ENCODE measurements around the gene CREB3L1.

CREB3L1 gene

DNA sequence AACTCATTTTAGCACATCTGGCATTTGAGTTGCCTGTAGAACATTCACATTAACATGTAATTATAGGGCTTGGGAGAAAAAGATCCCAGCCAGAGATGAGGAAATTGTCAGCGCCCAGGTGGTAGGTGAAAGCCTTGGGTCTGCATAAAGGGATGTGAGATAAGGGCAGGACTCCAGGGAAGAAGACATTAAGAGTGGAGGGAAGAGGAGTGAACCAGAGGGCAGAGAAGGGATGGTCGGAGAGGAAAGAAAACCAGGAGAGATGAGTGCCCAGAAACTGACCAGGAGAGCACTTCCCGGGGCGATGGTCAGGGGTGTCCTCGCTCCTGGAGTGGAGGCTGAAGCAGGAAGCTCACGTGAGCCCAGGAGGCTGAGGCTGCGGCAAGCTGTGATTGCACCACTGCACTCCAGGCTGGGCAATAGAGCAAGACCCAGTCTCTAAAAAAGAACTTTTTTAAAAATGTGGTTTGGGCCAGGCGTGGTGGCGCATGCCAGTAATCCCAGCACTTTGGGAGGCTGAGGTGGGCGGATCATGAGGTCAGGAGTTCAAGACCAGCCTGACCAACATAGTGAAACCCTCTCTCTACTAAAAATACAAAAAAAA lies 49.5 kb downstream of the CREB3L1 start:
- DNase-seq (ENCODE audit: low read depth, low spot score), result no peak

DNA sequence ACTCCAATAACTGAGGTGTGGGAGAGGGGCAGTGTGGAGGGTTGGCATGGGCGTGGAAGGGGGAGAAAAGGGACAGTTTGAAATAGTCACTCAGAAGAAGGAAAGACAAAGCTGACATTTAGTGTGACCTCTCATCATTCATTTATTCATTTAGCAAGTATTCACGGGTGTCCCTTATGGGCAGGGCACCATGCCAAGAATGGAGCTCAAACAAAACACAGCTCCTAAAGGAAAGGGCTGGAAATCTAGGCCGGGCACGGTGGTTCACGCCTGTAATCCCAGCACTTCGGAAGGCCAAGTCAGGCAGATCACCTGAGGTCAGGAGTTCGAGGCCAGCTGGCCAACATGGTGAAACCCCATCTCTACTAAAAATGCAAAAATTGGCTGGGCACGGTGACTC lies 50.4 kb downstream of the CREB3L1 start:
- no peak for DNase-seq (ENCODE audit: low read depth, low spot score)

DNA sequence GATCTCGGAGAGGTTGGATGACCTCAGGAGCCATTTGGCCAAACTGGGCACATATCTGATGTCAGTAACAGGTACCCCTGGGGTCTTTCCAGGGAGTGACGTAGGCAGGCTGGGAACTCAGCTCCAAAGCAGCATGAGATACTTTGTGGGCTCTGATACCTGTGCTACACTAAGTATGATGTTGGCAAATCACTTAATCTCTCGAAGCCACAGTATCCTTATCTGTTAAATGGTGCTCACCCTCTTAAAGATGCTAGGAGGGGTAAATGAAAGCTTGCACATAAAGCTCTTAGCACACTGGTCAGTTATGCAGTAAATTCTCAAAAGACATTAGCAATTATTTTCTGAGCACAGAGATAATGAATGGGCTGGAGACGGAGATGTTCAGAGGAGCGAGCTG lies 52.7 kb downstream of the CREB3L1 start:
- no peak for DNase-seq (ENCODE audit: low read depth, low spot score)

DNA sequence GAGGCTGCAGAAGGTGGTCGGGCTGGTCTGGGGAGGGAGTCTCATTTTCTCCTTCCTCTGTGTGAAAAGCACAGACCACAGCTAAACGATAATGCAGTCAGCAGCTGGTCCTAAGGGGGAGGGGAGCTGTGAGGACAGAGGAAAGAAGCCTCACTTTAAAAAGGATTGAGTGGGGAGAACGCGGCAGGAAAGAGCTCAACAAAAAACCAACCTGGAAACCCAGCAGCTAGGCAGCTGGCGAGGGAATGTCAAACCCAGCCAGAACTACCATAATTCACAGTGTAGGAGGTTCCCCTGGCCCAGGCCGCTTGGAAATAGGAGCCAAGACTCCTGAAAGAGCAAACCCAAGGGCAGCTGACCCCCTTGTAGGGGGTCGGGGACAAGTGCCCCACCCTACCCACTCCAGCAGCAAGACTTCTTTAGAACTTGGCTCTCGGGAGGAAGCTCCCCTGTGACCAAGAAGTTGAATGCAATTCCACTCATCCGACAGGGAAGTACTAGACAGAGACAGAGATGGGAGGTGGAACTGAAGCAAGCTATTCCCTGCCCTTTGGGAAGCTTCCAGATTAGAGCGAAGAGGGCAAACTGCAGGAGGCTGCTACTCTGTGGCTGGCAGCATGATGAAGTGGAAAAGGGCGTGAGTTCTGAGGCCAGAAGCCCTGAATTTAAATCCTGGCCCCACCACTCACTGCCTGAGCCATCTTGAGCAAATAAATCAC lies 53.3 kb downstream of the CREB3L1 start:
- no peak for DNase-seq (ENCODE audit: low read depth, low spot score)

DNA sequence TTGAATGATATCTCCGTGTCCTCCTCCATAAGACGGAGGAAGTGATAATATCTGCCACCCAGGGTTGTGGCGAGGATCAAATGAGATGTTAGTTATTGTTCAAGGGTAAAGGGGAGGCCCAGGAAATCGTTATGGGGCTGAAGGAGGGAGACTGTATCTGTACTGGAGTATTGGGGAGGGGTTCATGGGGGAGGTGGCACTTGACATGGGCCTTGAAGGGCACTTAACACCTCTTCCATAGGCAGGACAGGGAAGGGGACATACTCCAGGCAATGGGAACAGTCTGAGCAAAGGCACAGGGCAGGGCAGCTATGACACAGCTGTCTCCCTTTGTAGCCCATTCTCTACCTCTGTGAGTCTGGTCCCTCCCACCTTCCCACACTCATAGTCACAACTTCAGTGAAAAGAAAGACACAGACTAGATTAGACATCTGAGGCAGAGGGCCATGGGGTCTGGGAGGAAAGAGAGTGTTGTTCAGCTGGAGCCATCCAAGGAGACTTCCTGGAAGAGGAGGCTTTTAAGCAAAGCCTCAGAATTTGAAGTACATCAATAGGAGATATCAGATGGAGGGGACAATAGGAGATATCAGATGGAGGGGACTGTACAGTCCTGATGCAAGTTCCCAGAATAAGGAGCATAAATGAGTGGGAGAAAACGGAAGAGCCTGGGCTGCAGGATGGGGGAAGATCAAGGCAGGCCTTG lies 54.0 kb downstream of the CREB3L1 start:
- DNase-seq (ENCODE audit: low read depth, low spot score), result no peak

DNA sequence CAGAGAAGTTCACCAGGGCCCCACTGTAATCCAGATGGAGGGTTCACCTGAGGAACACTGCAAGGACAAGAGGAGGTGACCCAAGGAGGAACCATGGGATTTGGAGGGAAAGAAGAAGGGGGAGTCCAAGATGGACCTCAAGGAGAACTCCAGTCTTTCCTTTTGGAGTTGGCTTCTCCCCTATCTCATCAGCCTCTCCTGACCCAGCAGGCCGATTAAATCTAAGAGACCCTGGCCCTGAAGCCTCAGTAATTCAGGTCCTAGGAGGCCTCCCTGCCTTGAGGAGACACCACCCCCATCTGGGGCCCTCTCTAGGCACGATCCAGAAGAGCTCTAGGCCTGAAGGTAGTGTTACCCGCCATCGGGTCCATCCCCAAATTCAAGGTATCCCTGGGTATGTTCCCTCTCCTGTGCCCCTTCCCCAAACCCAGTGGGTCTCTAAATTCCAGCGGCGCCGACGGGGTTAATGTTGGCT lies 54.7 kb downstream of the CREB3L1 start:
- DNase-seq (ENCODE audit: low read depth, low spot score), result no peak

DNA sequence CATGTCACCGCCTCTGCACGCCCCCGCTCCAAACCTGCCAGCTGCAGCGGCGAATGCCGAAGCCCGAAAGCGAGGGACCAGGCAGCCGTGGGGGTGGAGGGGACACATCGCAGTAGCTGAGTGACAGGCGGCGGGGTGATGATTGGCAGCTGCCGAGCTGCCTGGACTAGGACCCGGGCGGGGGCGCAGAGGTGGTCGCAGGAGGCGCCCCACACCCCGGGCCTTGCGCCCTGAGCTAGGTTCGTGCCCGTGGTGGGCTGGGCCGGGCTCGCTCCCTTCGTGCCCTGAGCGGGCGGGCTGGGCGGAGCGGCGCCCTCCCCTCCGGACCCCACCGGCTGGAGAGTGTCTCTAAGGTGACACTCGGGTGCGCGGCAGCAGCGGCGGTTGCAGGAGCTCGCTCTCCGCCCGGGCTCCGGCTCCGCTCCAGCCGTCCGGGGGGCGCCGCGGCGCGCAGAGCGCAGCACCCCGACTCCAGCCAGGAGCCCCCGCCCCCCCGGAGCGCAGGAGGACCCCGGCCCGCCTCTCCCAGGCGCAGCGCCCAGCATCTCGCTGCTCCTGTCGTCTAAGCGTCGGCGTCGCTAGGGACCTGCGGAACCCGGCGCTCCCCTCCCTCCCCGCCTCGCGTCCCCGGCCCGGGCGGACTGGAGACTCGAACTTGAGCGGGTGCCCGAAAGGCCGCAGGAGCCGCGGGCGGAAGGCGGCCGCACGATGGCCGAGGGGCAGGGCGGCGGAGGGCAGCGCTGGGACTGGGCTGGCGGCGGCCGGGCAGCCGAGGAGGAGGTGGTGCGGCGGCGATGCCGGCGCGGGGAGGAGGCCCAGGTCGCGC lies 55.3 kb downstream of the CREB3L1 start:
- DNase-seq (ENCODE audit: low read depth, low spot score), result no peak

DNA sequence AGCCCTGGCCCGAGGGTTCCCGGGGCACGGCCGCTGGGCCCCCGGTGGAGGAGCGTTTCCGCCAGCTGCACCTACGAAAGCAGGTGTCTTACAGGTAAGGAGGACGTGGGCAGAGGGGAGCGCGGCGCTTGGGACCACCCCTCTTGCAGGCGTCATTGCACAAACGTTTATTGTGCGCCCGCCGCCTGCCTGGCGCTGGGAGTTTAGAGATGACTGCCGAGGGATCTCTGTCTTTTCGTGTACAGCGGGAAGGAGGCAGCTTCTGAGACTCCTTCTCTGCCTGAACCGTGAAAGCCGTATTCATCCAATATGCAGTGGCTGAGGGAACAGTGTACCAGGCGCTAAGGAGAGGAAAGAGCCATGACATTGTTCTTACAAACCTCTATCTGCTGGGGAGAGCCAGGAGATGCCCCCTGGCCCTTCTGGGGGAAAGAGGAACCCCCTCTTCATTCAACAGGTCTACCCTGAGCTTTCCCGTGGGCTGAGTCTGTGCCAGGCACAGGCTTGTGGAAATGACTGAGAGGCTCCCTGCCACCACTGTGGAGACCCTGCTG lies 56.0 kb downstream of the CREB3L1 start:
- DNase-seq (ENCODE audit: low read depth, low spot score), result no peak

DNA sequence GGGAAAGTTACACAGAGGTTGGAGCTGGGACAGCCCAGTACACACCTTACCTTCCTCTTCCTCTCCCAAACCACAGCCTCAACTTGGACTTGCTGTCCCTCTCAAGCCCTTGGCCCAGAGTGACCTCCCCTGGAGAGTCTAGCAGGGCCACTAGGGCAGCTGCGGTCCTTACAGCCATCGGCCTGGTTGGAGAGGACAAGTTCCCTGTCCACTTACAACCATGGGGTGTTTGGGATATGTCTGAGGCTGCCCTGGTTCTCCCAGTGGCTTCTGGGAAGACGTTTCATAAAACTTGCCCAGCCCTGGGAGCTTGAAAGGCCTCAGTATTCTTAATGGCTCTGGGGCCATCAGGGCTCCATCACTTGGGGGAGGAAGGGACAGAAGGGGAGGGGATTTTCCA lies 56.7 kb downstream of the CREB3L1 start:
- no peak for DNase-seq (ENCODE audit: low read depth, low spot score)

DNA sequence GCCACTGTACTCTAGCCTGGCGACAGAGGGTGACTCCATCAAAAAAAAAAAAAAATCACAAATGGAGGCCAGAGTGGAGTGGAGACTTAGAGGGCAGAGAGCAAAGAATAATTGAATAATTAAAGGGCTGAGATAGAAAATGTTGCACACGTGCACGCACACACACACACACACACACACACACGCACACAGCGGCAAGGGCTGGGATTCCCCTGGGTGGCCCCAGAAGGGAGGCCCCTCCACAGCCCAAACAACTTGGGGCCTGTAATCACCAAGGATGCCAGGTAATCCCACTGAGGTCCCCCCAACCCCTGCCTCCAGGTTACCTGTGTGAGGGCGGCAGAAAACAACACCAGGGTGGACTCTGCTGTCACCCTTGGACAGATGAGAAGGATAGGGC lies 57.8 kb downstream of the CREB3L1 start:
- DNase-seq (ENCODE audit: low read depth, low spot score), result no peak

DNA sequence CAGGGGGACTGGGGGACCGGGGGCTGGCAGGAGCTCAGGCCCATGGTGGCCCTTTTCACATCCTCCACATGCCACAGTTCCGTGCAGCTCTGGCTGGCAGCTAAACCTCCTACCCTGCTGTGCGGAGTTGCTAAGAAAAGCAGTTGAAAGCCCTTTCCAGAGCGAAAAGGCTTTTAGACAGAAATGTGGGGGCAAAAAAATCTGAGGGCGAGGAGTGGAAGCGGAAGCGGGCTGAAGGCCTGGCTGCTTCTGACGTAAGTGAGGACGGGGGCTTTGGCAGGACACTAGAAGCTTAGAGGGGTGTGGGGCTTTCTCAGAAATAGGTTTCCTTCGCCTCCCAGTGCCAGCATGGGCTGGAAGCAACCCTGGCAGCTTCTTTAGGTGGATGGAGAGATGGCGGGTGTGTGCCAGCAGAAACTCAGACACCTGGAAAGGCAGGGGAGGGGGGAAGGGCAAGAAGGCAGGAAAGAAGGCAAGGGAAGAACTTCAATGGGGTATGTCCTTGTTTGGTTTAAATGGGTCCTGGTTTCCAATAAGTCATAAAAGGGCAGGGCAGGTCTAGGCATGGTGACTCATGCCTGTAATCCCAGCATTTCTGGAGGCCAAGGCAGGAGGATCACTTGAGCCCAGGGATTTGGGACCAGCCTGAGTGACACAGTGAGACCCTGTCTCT lies 58.6 kb downstream of the CREB3L1 start:
- no peak for DNase-seq (ENCODE audit: low read depth, low spot score)

DNA sequence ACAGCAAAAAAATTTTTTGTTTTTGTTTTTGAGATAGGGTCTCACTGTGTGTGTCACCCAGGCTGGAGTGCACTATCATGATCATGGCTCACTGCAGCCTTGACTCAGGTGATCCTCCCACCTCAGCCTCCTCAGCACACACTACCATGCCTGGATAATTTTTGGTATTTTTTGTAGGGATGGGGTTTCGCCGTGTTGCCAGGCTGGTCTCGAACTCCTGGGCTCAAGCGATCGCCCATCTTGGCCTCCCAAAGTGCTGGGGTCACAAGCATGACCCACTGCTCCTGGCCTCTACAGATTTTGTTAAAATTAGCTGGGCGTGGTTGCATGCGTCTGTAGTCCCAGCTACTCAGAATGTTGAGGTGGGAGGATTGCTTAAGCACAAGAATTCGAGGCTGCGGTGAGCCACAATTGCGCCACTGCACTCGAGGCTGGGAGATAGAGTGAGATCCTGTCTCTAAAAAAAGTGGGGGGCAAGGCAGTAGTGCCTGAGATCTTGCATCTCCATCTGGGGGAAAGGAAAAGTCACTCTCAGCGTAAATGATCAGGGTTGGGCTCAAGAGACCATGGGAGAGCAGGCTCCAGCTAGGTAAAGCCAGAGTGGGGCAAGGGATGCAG lies 59.2 kb downstream of the CREB3L1 start:
- DNase-seq (ENCODE audit: low read depth, low spot score), result no peak

DNA sequence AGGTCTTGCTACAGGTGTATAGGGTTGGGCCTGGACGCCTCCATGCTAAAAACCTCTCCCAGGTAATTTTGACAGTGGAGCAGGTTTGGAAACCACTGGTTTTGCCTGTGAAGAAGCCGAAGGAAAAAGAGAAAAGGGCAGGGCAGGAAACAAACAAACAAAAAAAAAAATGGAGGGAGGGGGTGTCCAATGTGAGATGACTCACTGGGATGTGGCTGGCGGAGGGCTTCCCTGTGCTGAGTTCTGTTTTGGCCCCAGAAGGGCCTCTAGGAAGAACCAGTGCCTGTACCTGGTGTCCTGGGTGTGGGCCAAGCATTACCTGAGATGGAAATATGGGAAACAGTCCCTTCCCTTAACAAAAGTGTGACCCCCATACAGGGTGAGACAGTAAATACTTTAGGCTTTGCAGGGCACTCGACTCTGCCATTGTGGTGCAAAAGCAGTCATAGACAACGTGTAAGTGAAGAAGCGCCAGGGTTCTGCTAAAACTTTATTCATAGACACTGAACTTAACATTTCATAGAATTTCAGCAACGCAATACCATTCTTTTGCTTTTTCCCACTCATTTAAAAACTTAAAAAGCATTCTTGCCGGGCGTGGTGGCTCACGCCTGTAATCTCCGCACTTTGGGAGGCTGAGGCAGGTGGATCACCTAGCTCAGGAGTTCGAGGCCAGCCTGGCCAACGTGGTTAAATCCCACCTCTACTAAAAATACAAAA lies 60.3 kb downstream of the CREB3L1 start:
- DNase-seq (ENCODE audit: low read depth, low spot score), result no peak

DNA sequence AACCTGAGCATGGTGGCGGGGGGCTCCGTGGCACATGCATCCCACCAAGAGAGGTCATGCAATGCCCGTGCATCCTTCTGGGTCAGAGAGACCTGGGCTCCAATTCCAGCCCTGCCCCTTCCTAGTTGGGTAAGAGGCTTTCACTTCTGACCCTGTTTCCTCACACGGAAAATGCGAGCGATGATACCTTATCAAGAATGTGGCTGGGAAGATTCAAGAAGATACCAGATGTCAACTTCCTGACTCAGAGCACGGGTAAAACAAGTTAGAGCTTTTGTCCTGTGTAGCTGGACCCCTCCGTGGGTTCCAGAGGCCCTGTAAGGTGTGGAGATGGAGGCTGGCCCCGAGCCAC lies 61.1 kb downstream of the CREB3L1 start:
- no peak for DNase-seq (ENCODE audit: low read depth, low spot score)

DNA sequence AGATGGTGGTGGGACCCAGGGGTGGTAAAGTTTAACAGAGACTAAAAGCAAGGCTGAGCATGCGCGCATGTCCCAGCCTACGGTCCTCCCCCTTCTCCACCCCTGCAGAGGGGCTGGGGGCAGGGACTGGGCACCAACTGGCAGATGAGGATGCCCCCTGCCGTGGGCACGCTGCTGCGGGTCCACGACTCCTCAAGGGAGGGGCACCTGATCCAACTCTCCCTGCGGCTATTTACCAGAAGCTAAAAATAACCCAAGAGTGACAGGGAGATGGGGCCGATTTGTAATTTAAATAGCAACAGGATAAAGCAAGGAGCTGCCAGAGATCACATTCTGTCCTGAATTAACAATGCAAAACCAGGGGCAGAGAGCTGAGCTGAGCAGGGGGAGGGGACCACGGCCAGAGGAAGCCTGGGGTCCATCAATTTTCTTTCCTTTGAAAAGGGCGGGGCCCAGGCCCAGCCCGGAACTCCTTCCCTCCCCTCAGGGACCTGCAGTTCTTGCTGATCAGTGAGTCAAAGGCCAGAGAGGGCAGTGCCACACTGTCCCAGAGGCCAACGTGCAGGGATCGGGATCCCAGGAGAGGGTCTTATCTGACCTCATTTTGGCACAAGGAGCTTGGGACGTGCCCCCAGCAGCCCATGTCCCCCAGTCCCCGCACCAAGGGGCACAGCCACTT lies 61.7 kb downstream of the CREB3L1 start:
- DNase-seq (ENCODE audit: low read depth, low spot score), result no peak

DNA sequence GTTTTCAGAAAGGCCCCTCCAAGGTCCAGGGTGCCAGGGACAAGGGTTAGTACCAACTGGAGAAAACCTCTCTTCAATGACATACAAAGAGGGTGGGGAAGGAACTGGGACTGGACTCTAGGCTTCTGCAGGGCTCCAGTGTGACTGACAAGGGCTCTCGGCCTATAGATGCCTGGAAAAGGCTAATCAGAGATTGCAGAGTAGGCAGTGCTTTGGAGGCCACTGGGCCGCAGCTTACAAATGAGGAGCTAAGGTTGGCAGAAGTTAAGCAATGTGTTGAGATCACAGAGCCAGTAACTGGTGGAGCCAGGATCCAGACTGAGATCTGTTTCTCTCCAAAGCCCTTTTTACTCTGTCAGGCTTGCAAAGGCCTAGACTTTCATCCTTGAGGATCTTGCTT lies 62.4 kb downstream of the CREB3L1 start:
- DNase-seq (ENCODE audit: low read depth, low spot score), result no peak

DNA sequence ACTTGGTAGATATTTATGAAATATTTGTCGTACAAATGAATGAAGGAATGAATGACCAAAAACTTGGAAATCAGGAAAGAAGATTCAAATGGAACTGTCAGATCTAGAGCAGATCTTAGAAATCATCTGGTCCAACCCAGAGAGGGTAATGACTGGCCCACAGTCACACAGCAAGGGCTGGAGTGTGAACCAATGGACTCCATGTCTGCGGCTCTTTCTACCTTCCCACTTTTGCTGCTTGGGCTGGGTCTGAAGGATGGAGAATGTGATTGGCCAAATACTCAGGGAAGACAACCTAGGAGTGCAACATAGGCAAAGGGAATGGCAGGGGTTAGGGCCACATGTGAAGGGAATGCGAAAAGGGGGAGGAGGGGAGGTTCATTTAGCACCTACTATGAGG lies 64.0 kb downstream of the CREB3L1 start:
- DNase-seq (ENCODE audit: low read depth, low spot score), result no peak

DNA sequence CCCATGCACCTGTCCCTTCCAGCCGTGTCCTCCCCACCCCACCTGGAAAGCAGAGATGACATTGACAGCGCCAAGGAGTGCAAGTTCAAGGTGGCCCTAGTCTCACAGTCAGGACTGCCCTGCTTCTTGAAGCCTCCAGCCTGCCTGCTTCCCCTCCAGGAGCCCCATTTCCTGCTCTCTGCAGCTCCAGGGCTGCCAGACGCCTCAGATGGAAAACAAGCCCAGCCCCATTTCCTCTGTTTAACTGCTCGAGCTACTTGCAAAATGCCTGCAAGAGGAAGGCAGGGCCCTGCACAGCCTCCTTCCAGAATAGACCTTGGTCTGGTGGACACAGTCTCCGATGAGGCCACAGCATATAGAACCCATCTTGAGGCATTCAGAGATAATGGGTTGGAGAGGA lies 64.8 kb downstream of the CREB3L1 start:
- no peak for DNase-seq (ENCODE audit: low read depth, low spot score)

DNA sequence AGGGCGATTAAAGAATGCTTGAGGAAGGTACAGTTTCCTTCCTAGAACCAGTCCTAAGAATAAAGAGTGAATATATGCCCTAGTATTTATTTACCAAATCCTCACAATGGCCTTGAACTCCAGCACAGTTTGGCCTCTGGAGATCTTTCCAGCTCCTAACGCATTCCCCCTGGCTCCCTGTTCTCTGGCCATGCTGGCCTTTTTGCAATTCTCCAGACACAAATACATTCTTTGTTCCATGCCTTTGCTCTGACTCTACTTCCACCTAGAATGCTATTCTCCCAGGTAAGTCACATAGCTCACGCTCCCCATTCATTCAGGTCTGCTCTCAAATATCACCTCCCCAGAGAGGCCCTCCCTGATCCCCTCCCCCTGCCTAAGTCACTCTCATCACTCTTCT lies 66.1 kb downstream of the CREB3L1 start:
- DNase-seq (ENCODE audit: low read depth, low spot score), result no peak
